GM18526 (cell line): ENCODE results near the gene AGBL3.

Source experiments
- POLR2A ChIP-seq: IDR thresholded peaks from 3 replicates; pipeline ENCODE4 v1.6.1; 2011; ENCODE audit not compliant: insufficient read length; ENCODE audit errors: extremely low read depth

AGBL3 gene

DNA sequence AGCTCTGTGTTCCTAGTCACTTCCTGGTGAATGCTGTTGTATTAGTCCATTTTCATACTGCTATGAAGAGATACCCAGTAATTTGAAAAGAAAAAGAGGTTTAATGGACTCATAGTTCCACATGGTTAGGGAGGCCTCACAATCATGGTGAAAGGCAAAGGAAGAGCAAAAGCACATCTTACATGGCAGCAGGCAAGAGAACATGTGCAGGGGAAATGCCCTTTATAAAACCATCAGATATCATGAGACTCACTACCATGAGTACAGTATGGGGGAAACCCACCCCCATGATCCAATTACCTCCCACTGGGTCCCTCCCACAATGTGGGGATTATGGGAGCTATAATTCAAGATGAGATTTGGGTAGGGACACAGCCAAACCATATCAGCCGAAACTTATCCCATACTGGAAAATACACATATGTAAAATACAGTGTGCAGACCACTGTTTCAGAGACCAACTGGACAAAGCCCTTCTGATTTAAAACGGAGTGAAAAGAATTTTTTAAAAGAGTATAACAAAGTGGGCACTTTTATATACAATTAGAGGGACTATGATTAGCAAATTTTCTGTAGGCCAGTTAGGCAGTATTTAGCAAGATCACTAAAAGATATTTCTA, 176.2 kb downstream of the AGBL3 start:
- no peak for TF ChIP-seq POLR2A

DNA sequence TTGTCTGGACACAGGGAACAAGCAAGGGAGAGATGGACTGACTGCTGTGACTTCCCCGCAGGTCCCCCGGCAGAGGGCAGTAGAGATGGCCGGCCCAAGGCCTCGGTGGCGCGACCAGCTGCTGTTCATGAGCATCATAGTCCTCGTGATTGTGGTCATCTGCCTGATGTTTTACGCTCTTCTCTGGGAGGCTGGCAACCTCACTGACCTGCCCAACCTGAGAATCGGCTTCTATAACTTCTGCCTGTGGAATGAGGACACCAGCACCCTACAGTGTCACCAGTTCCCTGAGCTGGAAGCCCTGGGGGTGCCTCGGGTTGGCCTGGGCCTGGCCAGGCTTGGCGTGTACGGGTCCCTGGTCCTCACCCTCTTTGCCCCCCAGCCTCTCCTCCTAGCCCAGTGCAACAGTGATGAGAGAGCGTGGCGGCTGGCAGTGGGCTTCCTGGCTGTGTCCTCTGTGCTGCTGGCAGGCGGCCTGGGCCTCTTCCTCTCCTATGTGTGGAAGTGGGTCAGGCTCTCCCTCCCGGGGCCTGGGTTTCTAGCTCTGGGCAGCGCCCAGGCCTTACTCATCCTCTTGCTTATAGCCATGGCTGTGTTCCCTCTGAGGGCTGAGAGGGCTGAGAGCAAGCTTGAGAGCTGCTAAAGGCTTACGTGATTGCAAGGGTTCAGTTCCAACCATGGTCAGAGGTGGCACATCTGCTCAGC, 178.2 kb downstream of the AGBL3 start:
- peak; percentile 12 for TF ChIP-seq POLR2A

- no peak for TF ChIP-seq POLR2A
Measured at GRCh38 chr7:135165862-135166261, 179.6 kb downstream of the AGBL3 start.

DNA sequence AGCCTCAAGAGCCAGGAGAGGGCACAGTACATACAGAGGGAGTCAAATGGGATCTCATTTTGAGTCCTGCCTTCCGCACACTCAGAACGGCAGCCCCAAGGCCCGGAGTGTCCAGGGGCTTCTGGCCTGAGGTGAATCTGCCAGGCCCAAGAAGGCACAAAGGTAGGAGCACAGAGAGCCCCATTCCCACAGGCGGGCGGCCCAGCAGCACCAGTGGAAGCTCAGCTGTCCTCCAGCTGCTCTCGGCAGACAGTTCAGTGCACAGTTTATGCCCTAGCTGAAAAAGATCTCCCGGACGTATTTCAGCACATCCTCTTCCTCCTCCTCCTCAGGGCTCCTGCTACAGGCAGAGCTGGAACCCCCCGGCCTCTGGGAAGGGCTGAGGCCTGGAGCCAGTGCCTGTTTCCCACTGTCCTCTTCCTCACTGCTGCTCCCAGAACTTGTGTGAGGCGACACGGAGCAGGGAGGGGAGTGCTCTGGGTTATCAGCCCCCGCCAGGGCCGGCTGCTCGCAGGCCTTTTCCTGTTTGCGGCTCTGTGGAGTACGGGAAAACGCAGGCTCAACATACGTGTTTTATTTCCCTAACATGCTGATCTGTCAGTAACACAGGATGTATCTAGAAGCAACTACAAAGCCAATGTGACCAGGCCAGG, 180.2 kb downstream of the AGBL3 start:
- no peak for TF ChIP-seq POLR2A

- no peak for TF ChIP-seq POLR2A
Measured at GRCh38 chr7:135167365-135167917, 181.1 kb downstream of the AGBL3 start.

- TF ChIP-seq POLR2A: no peak
Measured at GRCh38 chr7:135168001-135168400, 181.7 kb downstream of the AGBL3 start.

- TF ChIP-seq POLR2A: peak; percentile 31
Measured at GRCh38 chr7:135168489-135169140, 182.3 kb downstream of the AGBL3 start.

DNA sequence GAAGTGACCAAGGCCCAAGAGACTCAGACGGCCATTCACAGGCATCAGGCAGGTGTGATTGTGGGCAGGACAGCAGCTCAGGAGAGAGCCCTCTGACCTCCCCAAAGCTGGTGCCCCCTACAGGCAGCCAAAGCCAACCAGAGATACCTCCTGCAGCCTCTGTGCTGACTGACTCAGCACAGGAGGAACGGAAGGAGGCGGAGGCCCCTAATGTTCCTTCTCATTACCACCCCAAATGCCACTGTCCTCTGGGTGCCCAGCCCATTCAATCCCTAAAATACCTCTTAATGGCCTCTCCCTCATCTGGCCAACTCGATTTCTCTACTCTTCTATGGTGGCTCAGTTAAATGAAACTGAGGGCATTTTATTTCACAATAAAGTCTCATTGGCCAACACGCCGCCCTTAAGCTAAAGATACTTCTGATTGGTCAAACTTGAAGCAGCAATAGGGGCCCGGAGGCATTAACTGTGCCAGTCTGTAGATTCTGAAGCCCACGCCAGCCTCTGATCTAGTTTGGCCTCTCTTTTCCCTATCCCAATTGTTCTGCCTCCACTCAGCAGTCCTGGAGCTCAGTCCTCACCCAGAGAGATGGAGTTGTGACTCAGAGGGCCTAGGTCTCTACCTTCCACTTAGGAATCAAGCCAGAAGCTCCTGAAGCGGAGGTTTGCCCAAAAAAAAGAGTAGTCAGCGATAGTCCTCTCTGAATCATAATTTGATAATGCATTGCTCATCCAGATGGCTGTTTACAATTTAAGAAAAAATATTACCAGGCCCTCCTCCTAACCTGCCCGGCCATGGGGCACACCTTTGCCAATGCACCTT, 183.0 kb downstream of the AGBL3 start:
- no peak for TF ChIP-seq POLR2A

DNA sequence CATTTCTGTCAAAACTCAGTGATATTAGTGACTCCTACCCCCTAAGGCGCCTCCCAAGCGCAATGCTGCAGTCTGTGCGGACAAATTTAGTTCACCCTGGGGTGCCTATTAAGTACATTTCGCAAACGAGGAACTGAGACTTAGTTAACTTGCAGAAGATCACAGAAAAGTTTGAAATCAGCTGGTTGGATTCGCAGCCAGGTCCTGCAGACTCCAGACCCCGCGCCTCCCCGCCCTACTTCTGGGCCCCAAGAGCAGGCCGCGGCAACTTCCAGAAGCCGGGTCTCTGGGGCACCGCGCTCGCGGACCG, 183.6 kb downstream of the AGBL3 start:
- TF ChIP-seq POLR2A: no peak

- TF ChIP-seq POLR2A: peak; percentile 77
Measured at GRCh38 chr7:135170274-135170997, 184.1 kb downstream of the AGBL3 start, which contains the start of gene CYREN. Gene CYREN, minus strand, starts transcription at chr7:135170707. Its CDS starts 1,785 bp downstream, at chr7:135168922.

DNA sequence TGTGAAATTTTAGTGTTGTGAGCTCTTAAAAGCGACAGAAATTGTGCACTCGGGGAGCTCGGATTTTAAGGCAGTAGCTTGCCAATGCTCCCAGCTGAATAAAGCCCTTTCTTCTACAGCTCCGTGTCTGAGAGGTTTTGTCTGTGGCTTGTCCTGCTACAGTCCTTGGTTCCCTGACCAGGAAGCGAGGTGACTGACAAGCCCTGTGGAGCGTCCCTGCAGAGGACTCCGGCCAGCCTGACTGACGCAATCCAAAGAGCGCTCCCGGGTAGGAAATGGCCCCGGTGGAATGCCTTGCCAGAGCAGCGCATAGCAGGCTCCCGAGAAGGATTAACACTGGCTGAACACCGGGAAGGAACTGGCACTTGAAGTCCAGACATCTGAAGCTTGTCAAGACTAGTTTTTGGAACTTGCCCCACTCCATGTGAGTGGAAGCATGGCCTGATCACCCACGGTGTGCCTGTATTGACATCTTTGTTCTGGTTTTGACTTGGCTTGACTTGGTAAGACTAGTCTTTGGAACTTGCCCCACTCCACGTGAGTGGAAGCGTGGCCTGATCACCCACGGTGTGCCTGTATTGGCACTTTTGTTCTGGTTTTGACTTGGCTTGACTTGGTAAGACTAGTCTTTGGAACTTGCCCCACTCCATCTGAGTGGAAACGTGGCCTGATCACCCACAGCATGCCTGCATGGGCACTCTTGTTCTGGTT, 185.4 kb downstream of the AGBL3 start:
- peak; percentile 27 for TF ChIP-seq POLR2A

DNA sequence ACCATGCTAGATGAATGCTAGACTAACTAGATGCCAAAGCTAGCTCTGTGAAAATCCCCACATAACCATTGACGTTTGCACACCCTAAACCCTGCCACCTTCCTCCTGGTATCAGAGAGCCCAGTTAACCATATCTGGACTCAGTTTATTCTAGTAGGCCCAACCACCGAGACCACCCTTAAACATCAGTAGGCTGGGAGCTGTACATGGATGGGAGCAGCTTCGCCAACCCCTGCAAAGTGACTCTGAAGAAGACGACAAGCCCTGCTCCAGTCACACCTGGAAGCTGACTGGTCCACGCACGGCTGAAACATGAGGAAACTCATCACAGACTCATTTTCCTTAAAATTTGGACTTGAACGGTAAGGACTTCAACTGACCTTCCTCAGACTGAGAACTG, 188.6 kb downstream of the AGBL3 start:
- TF ChIP-seq POLR2A: no peak

- no peak for TF ChIP-seq POLR2A
Measured at GRCh38 chr7:135175931-135176330, 189.6 kb downstream of the AGBL3 start.
